Measurements from ENCODE around the gene ZBTB1.

ZBTB1 gene

GRCh38 chr14:64572386-64573104, 68.0 kb downstream of the ZBTB1 start:
- no peak for DNase-seq (ENCODE audit: low spot score)

- no peak for DNase-seq (ENCODE audit: low spot score)
Measured at GRCh38 chr14:64573109-64573508, 68.5 kb downstream of the ZBTB1 start.

Data from HuH-7 (cell line).